GM20000 (cell line): ENCODE data around the gene ANTXR1.

Source experiments
- DNase-seq: peaks from one replicate; pipeline ENCODE4 v3.0.0; 2012; ENCODE audit warnings: low spot score
- CTCF ChIP-seq: IDR thresholded peaks from 2 replicates; pipeline ENCODE4 v1.5.1; 2012; ENCODE audit warnings: mild to moderate bottlenecking, control low read depth; ENCODE audit errors: extremely low read depth, missing control alignments

ANTXR1 gene

DNA sequence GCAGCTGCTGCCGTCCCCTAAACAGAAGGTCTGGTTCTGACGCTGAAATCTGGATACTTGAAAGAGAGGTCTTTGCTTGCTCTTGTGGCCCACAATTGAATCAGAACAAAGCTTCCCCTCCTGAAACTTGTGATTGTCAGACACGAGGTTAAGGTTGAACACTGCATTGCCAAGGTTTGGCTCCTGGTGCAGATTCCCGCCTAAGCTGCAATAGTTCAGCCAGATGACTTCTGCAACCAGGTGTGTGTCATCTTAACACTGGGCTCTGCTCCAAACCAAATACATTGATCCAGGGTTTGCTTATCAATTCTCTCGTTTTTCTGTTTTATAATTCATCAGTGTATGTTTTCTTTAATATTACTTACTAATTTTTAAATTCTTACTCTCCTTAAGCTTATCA, 23.9 kb upstream of the ANTXR1 start:
- no peak for DNase-seq
- TF ChIP-seq CTCF = no peak

- no peak for DNase-seq
- TF ChIP-seq CTCF = no peak
Measured at GRCh38 chr2:68992341-68992740, 20.6 kb upstream of the ANTXR1 start.

GRCh38 chr2:68992933-68993332, 20.0 kb upstream of the ANTXR1 start:
- no peak for DNase-seq
- TF ChIP-seq CTCF = no peak

DNA sequence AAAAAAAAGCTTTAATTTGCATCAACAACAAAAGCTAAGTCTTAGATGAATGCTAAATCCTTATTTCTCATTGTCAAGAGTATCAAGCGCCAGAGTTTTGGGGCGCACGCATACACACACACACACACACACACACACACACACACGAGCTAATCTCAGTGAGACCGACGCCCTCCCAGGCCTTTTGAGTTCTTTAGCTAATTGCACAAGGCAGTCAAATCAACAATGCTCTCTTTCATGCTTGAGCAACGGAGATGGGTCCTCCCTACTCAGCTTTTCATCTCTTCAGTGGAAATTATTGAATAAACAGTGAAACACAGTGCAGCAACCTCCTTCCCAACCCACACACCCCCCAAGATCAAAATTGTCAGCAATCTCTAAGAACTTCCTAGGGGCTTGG, 19.3 kb upstream of the ANTXR1 start:
- no peak for DNase-seq
- no peak for TF ChIP-seq CTCF

- no peak for TF ChIP-seq CTCF
- DNase-seq = no peak
Measured at GRCh38 chr2:68994864-68995263, 18.1 kb upstream of the ANTXR1 start.

GRCh38 chr2:68995916-68996315, 17.1 kb upstream of the ANTXR1 start:
- DNase-seq = no peak
- no peak for TF ChIP-seq CTCF

DNA sequence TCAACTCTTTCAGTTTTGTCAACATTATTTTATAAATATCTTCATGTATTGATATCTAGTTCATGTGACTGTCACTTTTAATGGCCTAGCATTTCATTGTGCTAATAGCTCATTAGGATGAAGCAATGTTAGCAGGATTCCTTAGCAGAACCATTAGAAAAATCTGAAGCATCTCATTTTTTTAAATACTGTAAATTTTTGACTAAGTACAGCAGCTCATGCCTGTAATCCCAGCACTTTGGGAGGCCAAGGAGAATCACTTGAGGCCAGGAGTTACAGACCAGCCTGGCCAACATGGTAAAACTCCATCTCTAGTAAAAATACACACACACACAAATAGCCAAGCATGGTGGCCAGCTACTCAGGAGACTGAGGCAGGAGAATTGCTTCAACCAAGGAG, 15.6 kb upstream of the ANTXR1 start:
- TF ChIP-seq CTCF = no peak
- DNase-seq = no peak
